H9 (cell line): ENCODE data around the gene NAPSA. TPM values are rescaled to one million over a fixed set of nuclear protein-coding genes. Genes with fewer than 3 reads are reported as not detected.

ENCODE experiments used
- DNase-seq: peaks from one replicate; pipeline ENCODE4 v3.0.0-alpha.2; 2017
- H2AFZ ChIP-seq: one replicate; pipeline ENCODE4 v1.6.1; 2013; ENCODE audit warnings: mild to moderate bottlenecking, low read length, control low read depth, moderate library complexity
- H2AK5ac ChIP-seq: 2 replicates; pipeline ENCODE4 v1.6.1; 2013; ENCODE audit warnings: low read length, control low read depth, mixed read lengths; ENCODE audit not compliant: insufficient read length
- H2BK120ac ChIP-seq: one replicate; pipeline ENCODE4 v1.6.1; 2013; ENCODE audit warnings: low read depth, mild to moderate bottlenecking, low read length, control low read depth, inconsistent platforms; ENCODE audit not compliant: poor library complexity, severe bottlenecking
- H2BK12ac ChIP-seq: 2 replicates; pipeline ENCODE4 v1.6.1; 2013; ENCODE audit warnings: low read length, control low read depth, mixed read lengths, low read depth; ENCODE audit not compliant: insufficient read length
- H2BK15ac ChIP-seq: 2 replicates; pipeline ENCODE4 v1.6.1; 2013; ENCODE audit warnings: low read depth, low read length, control low read depth
- H2BK20ac ChIP-seq: one replicate; pipeline ENCODE4 v1.6.1; 2013; ENCODE audit warnings: low read depth, mild to moderate bottlenecking, low read length, control low read depth, inconsistent platforms; ENCODE audit not compliant: poor library complexity, severe bottlenecking
- H2BK5ac ChIP-seq: 2 replicates; pipeline ENCODE4 v1.6.1; 2013; ENCODE audit warnings: low read length, control low read depth, mixed read lengths; ENCODE audit not compliant: insufficient read length
- H3K14ac ChIP-seq: 2 replicates; pipeline ENCODE4 v1.6.1; 2013; ENCODE audit warnings: low read length, control low read depth; ENCODE audit not compliant: insufficient read depth
- H3K18ac ChIP-seq: 2 replicates; pipeline ENCODE4 v1.6.1; 2013; ENCODE audit warnings: low read depth, mild to moderate bottlenecking, mixed read lengths, low read length, control low read depth; ENCODE audit not compliant: insufficient read length
- H3K23ac ChIP-seq: 2 replicates; pipeline ENCODE4 v1.6.1; 2013; ENCODE audit warnings: low read length, control low read depth, mixed read lengths, low read depth; ENCODE audit not compliant: insufficient read length
- H3K23me2 ChIP-seq: 2 replicates; pipeline ENCODE4 v1.6.1; 2013; ENCODE audit warnings: low read depth, mild to moderate bottlenecking, mixed read lengths, low read length, control low read depth; ENCODE audit not compliant: insufficient read length, poor library complexity, severe bottlenecking
- H3K27ac ChIP-seq: 2 replicates; pipeline ENCODE4 v1.5.1; 2013; ENCODE audit warnings: low read length, control low read depth, mixed read lengths, low read depth; ENCODE audit not compliant: insufficient read length
- H3K27me3 ChIP-seq: 2 replicates; pipeline ENCODE4 v1.6.1; 2013; ENCODE audit warnings: low read length, control low read depth, inconsistent platforms; ENCODE audit not compliant: insufficient read depth
- H3K4ac ChIP-seq: 2 replicates; pipeline ENCODE4 v1.6.1; 2013; ENCODE audit warnings: low read depth, mild to moderate bottlenecking, control low read depth, inconsistent platforms, low read length, moderate library complexity
- H3K4me1 ChIP-seq: 2 replicates; pipeline ENCODE4 v1.6.1; 2013; ENCODE audit warnings: low read length, control low read depth, inconsistent platforms; ENCODE audit not compliant: insufficient read depth
- H3K4me2 ChIP-seq: 2 replicates; pipeline ENCODE4 v1.6.1; 2013; ENCODE audit warnings: low read length, control low read depth, mixed read lengths; ENCODE audit not compliant: insufficient read length, insufficient read depth
- H3K56ac ChIP-seq: 2 replicates; pipeline ENCODE4 v1.6.1; 2013; ENCODE audit warnings: low read depth, mild to moderate bottlenecking, mixed read lengths, low read length, control low read depth; ENCODE audit not compliant: insufficient read length
- H3K79me1 ChIP-seq: 2 replicates; pipeline ENCODE4 v1.6.1; 2013; ENCODE audit warnings: low read depth, mild to moderate bottlenecking, moderate library complexity, low read length, control low read depth, inconsistent platforms; ENCODE audit not compliant: insufficient read depth, poor library complexity, severe bottlenecking
- H3K79me2 ChIP-seq: 2 replicates; pipeline ENCODE4 v1.6.1; 2013; ENCODE audit warnings: low read length, control low read depth, inconsistent platforms; ENCODE audit not compliant: insufficient read depth
- H3K9ac ChIP-seq: 2 replicates; pipeline ENCODE4 v1.6.1; 2013; ENCODE audit warnings: low read length, control low read depth, mixed read lengths; ENCODE audit not compliant: insufficient read length; ENCODE audit errors: extremely low read depth
- H3K9me3 ChIP-seq: one replicate; pipeline ENCODE4 v1.6.1; 2013; ENCODE audit warnings: low read depth, low read length, inconsistent platforms; ENCODE audit not compliant: control insufficient read depth
- H3T11ph ChIP-seq: one replicate; pipeline ENCODE4 v1.6.1; 2013; ENCODE audit warnings: mild to moderate bottlenecking, low read length, control low read depth, inconsistent platforms
- H4K20me1 ChIP-seq: one replicate; pipeline ENCODE4 v1.6.1; 2013; ENCODE audit not compliant: control insufficient read depth, insufficient read length, insufficient read depth
- H4K5ac ChIP-seq: 2 replicates; pipeline ENCODE4 v1.6.1; 2013; ENCODE audit warnings: low read depth, mild to moderate bottlenecking, mixed read lengths, low read length, control low read depth; ENCODE audit not compliant: insufficient read length
- H4K8ac ChIP-seq: replicated peaks from 2 replicates; pipeline ENCODE4 v1.6.1; 2013; ENCODE audit warnings: low read length, control low read depth, mixed read lengths, low read depth; ENCODE audit not compliant: insufficient read length
- H4K91ac ChIP-seq: 2 replicates; pipeline ENCODE4 v1.6.1; 2013; ENCODE audit warnings: low read depth, mild to moderate bottlenecking, moderate library complexity, mixed read lengths, low read length, control low read depth; ENCODE audit not compliant: insufficient read length
- H3K27ac Mint-ChIP-seq, 3 experiments: 2 replicates in 2 of 3; 3 replicates in 1 of 3; pipeline ENCODE4 v1.8.0; 2020 to 2021; ENCODE audit warnings: mixed read lengths in 3 of 3, mild to moderate bottlenecking in 1 of 3, moderate library complexity in 1 of 3
- H3K27me3 Mint-ChIP-seq: 2 replicates; pipeline ENCODE4 v1.8.0; 2021; ENCODE audit warnings: low read depth, mild to moderate bottlenecking, moderate library complexity, mixed read lengths
- H3K36me3 Mint-ChIP-seq, 3 experiments: 2 replicates in 2 of 3; 3 replicates in 1 of 3; pipeline ENCODE4 v1.8.0; 2020 to 2021; ENCODE audit warnings: low read depth in 3 of 3, mixed read lengths in 3 of 3; ENCODE audit not compliant: insufficient read depth in 1 of 3
- H3K4me1 Mint-ChIP-seq, 2 experiments: 2 replicates each; pipeline ENCODE4 v1.8.0; 2020; ENCODE audit warnings: mixed read lengths in 2 of 2
- H3K4me3 Mint-ChIP-seq, 2 experiments: 2 replicates in 1 of 2; 3 replicates in 1 of 2; pipeline ENCODE4 v1.8.0; 2020 to 2021; ENCODE audit warnings: mild to moderate bottlenecking in 2 of 2, mixed read lengths in 2 of 2, moderate library complexity in 1 of 2
- H3K9me3 Mint-ChIP-seq, 2 experiments: 2 replicates in 1 of 2; 3 replicates in 1 of 2; pipeline ENCODE4 v1.8.0; 2020; ENCODE audit warnings: mild to moderate bottlenecking in 2 of 2, mixed read lengths in 2 of 2, moderate library complexity in 1 of 2
- WGBS: extraction: QIAGEN DNeasy Blood & Tissue Kit; methylation state at CpG from one replicate; pipeline ENCODE4 v1.1.7; 2013; ENCODE audit warnings: missing lambda C conversion rate, low lambda C conversion rate, mixed read lengths; ENCODE audit not compliant: insufficient read length; ENCODE audit errors: extremely low coverage; 5-methylcytosine and 5-hydroxymethylcytosine counted together
- total RNA-seq: library from RNA; stranded (reverse); gene quantifications from 2 replicates; pipeline ENCODE4 v1.2.1, GENCODE V29; 2021
- TF ChIP-seq, protein P1 (sequence below): fragments of 200-600 bp; sonication (generic); conservative IDR thresholded peaks from 3 replicates; pipeline ENCODE4 v1.8.0; 2021; ENCODE audit warnings: antibody characterized with exemption, mild to moderate bottlenecking

Gene NAPSA
- total RNA-seq, 1 experiment from 2014 or later, result 0.44 TPM

DNA sequence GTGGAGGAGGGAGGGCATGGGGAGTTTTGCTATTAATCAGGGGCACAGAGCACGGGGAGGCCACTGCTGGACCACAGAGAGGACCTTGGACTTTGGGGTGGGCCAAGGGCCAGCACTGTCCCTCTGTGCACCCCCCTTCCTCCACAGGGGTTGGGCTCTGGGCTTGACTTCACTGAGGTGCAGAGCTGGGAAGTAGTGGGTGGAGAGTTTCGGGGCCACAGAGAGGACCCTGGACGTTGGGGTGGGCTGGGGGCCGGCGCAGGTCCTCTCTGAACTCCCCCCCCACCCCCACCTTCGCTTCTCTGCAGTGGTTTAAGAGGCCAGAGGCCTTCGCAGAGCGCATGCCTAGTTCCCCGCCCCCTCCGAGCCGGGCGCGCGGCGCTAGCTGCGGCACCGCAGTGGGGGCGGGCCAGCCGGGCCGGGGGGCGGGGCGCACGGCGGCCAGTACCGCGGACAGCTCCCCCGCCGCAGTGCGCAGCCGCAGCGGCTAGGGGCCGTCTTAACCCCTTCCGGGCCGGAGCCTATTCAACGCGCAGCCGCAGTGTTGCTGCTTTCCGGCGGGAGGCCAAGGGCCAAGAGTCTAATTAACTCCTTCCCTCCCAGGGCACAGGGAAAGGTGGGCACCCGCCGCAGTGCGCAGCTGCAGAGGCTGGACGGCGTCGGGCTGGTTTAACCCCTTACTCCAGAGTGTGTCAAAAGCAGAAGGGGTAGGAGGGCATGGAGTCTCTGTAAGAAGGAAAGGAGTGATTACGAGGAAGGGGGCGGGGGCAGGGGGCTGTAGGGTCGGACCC is 39.9 kb downstream of the NAPSA start:
- Histone ChIP-seq H3K18ac (no peak overlapping the region), H3K27ac (no peak overlapping the region), H3K4ac (no peak overlapping the region), H4K5ac (no peak overlapping the region), H4K91ac (no peak overlapping the region), H3K23me2 (peaks cover 13% of the 10 kb centered on the region), H3K27me3 (peaks cover 8% of the 10 kb centered on the region; the same call in 1 of the 2 replicates), H3K9ac (no peak overlapping the region), H2AFZ (no peak overlapping the region), H3K56ac (no peak overlapping the region), H4K20me1 (no peaks in the 10 kb centered on the region), H3K79me1 (no peaks in the 10 kb centered on the region), H3K79me2 (no peaks in the 10 kb centered on the region), H3K4me1 (peaks cover 2% of the 10 kb centered on the region; the same call in 1 of the 2 replicates), H3T11ph (no peak overlapping the region), H2BK15ac (no peak overlapping the region), H3K9me3 (no peaks in the 10 kb centered on the region), H2BK5ac (no peak overlapping the region), H2BK20ac (no peak overlapping the region), H3K23ac (no peak overlapping the region), H2AK5ac (no peak overlapping the region), H2BK120ac (no peak overlapping the region), H4K8ac (no peak overlapping the region), H3K4me2 (peak overlapping the region; percentile 76), H3K14ac (no peak overlapping the region), H2BK12ac (no peak overlapping the region)
- Mint-ChIP-seq H3K27ac (no peak overlapping the region), H3K36me3 (peaks cover 13 to 30% (median 20%) of the 10 kb centered on the region in 3 experiments), H3K4me3 (peak overlapping the region; percentile 65 to 87), H3K9me3 (peaks cover 3 to 5% of the 10 kb centered on the region in 2 experiments; a peak in 3 of 5 replicates), H3K4me1 (peaks cover 44 to 54% of the 10 kb centered on the region in 2 experiments), H3K27me3 (peaks cover 40% of the 10 kb centered on the region)
- TF ChIP-seq, protein P1, sequence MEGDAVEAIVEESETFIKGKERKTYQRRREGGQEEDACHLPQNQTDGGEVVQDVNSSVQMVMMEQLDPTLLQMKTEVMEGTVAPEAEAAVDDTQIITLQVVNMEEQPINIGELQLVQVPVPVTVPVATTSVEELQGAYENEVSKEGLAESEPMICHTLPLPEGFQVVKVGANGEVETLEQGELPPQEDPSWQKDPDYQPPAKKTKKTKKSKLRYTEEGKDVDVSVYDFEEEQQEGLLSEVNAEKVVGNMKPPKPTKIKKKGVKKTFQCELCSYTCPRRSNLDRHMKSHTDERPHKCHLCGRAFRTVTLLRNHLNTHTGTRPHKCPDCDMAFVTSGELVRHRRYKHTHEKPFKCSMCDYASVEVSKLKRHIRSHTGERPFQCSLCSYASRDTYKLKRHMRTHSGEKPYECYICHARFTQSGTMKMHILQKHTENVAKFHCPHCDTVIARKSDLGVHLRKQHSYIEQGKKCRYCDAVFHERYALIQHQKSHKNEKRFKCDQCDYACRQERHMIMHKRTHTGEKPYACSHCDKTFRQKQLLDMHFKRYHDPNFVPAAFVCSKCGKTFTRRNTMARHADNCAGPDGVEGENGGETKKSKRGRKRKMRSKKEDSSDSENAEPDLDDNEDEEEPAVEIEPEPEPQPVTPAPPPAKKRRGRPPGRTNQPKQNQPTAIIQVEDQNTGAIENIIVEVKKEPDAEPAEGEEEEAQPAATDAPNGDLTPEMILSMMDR, result no peak
- no CpG with 5 or more reads among the region's 48 CpGs for WGBS
- peak; percentile 97 for DNase-seq
